GM12892 (cell line): ENCODE results near the gene ZNF511.

Source experiments
- DNase-seq: peaks from one replicate; pipeline ENCODE4 v3.0.0; 2011; ENCODE audit not compliant: insufficient read length
- FAIRE-seq: peaks from 2 replicates; lab custom pipeline; 2011; peaks lifted over from hg19 to GRCh38; lab: Jason Lieb, UNC
- POLR2A ChIP-seq: IDR thresholded peaks from 2 replicates; pipeline ENCODE4 v1.6.1; 2011; ENCODE audit warnings: low read depth, low read length, control low read depth
- POLR2AphosphoS5 ChIP-seq: IDR thresholded peaks from 2 replicates; pipeline ENCODE4 v1.6.1; 2011; ENCODE audit warnings: low read depth, low read length, control low read depth
- TAF1 ChIP-seq: IDR thresholded peaks from 2 replicates; pipeline ENCODE4 v1.6.1; 2011; ENCODE audit warnings: low read depth, mild to moderate bottlenecking, control low read depth, low read length, borderline replicate concordance

Gene ZNF511

GRCh38 chr10:133282846-133283390 is 25.8 kb upstream of the ZNF511 start:
- FAIRE-seq (no peak), DNase-seq (no peak)
- TF ChIP-seq POLR2AphosphoS5 (no peak), TAF1 (no peak), POLR2A (no peak)

GRCh38 chr10:133283931-133284330 is 24.8 kb upstream of the ZNF511 start:
- TF ChIP-seq POLR2A, result no peak
- TF ChIP-seq TAF1, result no peak
- no peak for TF ChIP-seq POLR2AphosphoS5
- DNase-seq (no peak), FAIRE-seq (no peak)

GRCh38 chr10:133285217-133285616 is 23.5 kb upstream of the ZNF511 start:
- DNase-seq (no peak), FAIRE-seq (no peak)
- TF ChIP-seq POLR2A (no peak), POLR2AphosphoS5 (no peak), TAF1 (no peak)

- no peak for TF ChIP-seq TAF1
- no peak for TF ChIP-seq POLR2AphosphoS5
- TF ChIP-seq POLR2A, result no peak
- DNase-seq (no peak), FAIRE-seq (no peak)
Measured at GRCh38 chr10:133286366-133286765, 22.3 kb upstream of the ZNF511 start.

- FAIRE-seq (no peak), DNase-seq (no peak)
- TF ChIP-seq POLR2AphosphoS5 (no peak), POLR2A (no peak), TAF1 (no peak)
Measured at GRCh38 chr10:133287832-133288500, 20.7 kb upstream of the ZNF511 start.

GRCh38 chr10:133289761-133290160 is 19.0 kb upstream of the ZNF511 start:
- FAIRE-seq, result no peak
- TF ChIP-seq POLR2A (no peak), TAF1 (no peak), POLR2AphosphoS5 (no peak)
- DNase-seq, result no peak

- FAIRE-seq, result no peak
- no peak for TF ChIP-seq TAF1
- no peak for TF ChIP-seq POLR2AphosphoS5
- TF ChIP-seq POLR2A, result no peak
- no peak for DNase-seq
Measured at GRCh38 chr10:133292919-133293809, 15.6 kb upstream of the ZNF511 start.

- FAIRE-seq (no peak), DNase-seq (no peak)
- TF ChIP-seq POLR2AphosphoS5, result no peak
- TF ChIP-seq TAF1, result no peak
- no peak for TF ChIP-seq POLR2A
Measured at GRCh38 chr10:133293810-133294119, 14.9 kb upstream of the ZNF511 start.

GRCh38 chr10:133294189-133294588 is 14.5 kb upstream of the ZNF511 start:
- FAIRE-seq, result no peak
- TF ChIP-seq TAF1 (no peak), POLR2AphosphoS5 (no peak), POLR2A (no peak)
- no peak for DNase-seq

- FAIRE-seq (no peak), DNase-seq (no peak)
- TF ChIP-seq POLR2A (no peak), TAF1 (no peak), POLR2AphosphoS5 (no peak)
Measured at GRCh38 chr10:133295426-133296320, 13.0 kb upstream of the ZNF511 start.

GRCh38 chr10:133297504-133297903 is 11.2 kb upstream of the ZNF511 start:
- FAIRE-seq (no peak), DNase-seq (no peak)
- no peak for TF ChIP-seq POLR2AphosphoS5
- no peak for TF ChIP-seq TAF1
- no peak for TF ChIP-seq POLR2A
